HCT116 (cell line): ENCODE measurements around the gene MAMLD1. TPM values are rescaled to one million over a fixed set of nuclear protein-coding genes. Genes with fewer than 3 reads are reported as not detected.

Experiments
- ATAC-seq: fragments of 200-7000 bp; cut with Tn5 transposase; 2 replicates; pipeline ENCODE4 v1.9.1; 2020; ENCODE audit warnings: mild to moderate bottlenecking, moderate library complexity
- BruUV-seq: library from RNA; stranded (reverse); fragments of 400-500 nt; replicated peaks from 2 replicates; lab custom pipeline; 2021; lab: Mats Ljungman, UMichigan
- CTCF ChIA-PET: fragments of 300-600 bp; sonication (Branson Sonifier 250); formaldehyde crosslinking; loops from one replicate; lab custom pipeline; 2021; ENCODE audit warnings: antibody characterized with exemption; lab: Charles Lee
- POLR2A ChIA-PET: fragments of 300-600, 350-600 bp; sonication (Branson Sonifier 250); formaldehyde crosslinking; loops from one replicate; lab custom pipeline; 2021; ENCODE audit warnings: antibody characterized with exemption; lab: Charles Lee
- RAD21 ChIA-PET, 2 experiments: fragments of 300-600 bp; sonication (Branson Sonifier 250); formaldehyde crosslinking; loops; one replicate each; lab custom pipeline; 2023; ENCODE audit warnings: low total read pairs in 2 of 2; ENCODE audit not compliant: uncharacterized antibody in 2 of 2, unreplicated experiment in 2 of 2, low non-redundant PET in 1 of 2; lab: Charles Lee
- DNase-seq: peaks from one replicate; pipeline ENCODE4 v3.0.0-alpha.2; 2010; ENCODE audit warnings: low read depth, low spot score
- H2AFZ ChIP-seq: fragments of 200-600 bp; shearing (Covaris generic), sonication (generic); 2 replicates; pipeline ENCODE4 v1.6.1; 2017; ENCODE audit warnings: low read depth, mixed run types, mixed read lengths, antibody characterized with exemption, low read length; ENCODE audit not compliant: poor library complexity, severe bottlenecking
- H3K27ac ChIP-seq: 2 replicates; pipeline ENCODE4 v1.5.1; 2012; ENCODE audit warnings: low read depth, low read length
- H3K27me3 ChIP-seq: fragments of 200-600 bp; sonication (generic); 2 replicates; pipeline ENCODE4 v1.6.1; 2016; ENCODE audit warnings: mixed run types, low read length, mixed read lengths; ENCODE audit not compliant: insufficient read depth
- H3K36me3 ChIP-seq, 2 experiments: fragments of 200-500 bp in 1 of 2; fragments of 200-600 bp in 1 of 2; sonication (Bioruptor generic) in 1 of 2; sonication (generic) in 1 of 2; 2 replicates each; pipeline versions ENCODE4 v1.5.1 to v1.6.1; 2014 to 2016; ENCODE audit warnings: low read length in 2 of 2, inconsistent platforms in 1 of 2, mixed read lengths in 1 of 2, mixed run types in 1 of 2; ENCODE audit not compliant: insufficient read depth in 2 of 2, control insufficient read depth in 1 of 2
- H3K4me1 ChIP-seq, 2 experiments: fragments of 200-600 bp in 1 of 2; sonication (generic) in 1 of 2; 2 replicates each; pipeline versions ENCODE4 v1.5.1 to v1.6.1; 2012 to 2017; ENCODE audit warnings: low read length in 2 of 2, inconsistent platforms in 1 of 2, mild to moderate bottlenecking in 1 of 2, mixed read lengths in 1 of 2, mixed run types in 1 of 2, moderate library complexity in 1 of 2; ENCODE audit not compliant: insufficient read depth in 2 of 2, control insufficient read depth in 1 of 2
- H3K4me2 ChIP-seq: fragments of 200-600 bp; sonication (generic); 2 replicates; pipeline ENCODE4 v1.6.1; 2017; ENCODE audit warnings: mixed run types, low read length, mixed read lengths
- H3K4me3 ChIP-seq, 2 experiments: fragments of 200-600 bp in 1 of 2; sonication (generic) in 1 of 2; replicated peaks in 1 of 2; 2 replicates each; pipeline ENCODE4 v1.5.1; 2011 to 2016; ENCODE audit warnings: low read length in 2 of 2, control low read depth in 1 of 2, low read depth in 1 of 2, mild to moderate bottlenecking in 1 of 2, mixed read lengths in 1 of 2, mixed run types in 1 of 2
- H3K79me2 ChIP-seq: fragments of 200-600 bp; sonication (generic); 2 replicates; pipeline ENCODE4 v1.6.1; 2017; ENCODE audit warnings: mild to moderate bottlenecking, mixed run types, low read length, moderate library complexity, mixed read lengths; ENCODE audit not compliant: insufficient read depth
- H3K9ac ChIP-seq: fragments of 200-600 bp; sonication (generic); 2 replicates; pipeline ENCODE4 v1.6.1; 2016; ENCODE audit warnings: low read length, mixed read lengths
- H3K9me2 ChIP-seq: fragments of 200-600 bp; sonication (generic), shearing (Covaris generic); 2 replicates; pipeline ENCODE4 v1.6.1; 2017; ENCODE audit warnings: mixed run types, mild to moderate bottlenecking, moderate library complexity; ENCODE audit not compliant: insufficient read depth
- H3K9me3 ChIP-seq, 2 experiments: fragments of 200-500 bp in 1 of 2; fragments of 200-600 bp in 1 of 2; sonication (Bioruptor generic) in 1 of 2; sonication (generic) in 1 of 2; 2 replicates each; pipeline ENCODE4 v1.6.1; 2014 to 2017; ENCODE audit warnings: low read length in 2 of 2, mixed read lengths in 2 of 2, inconsistent platforms in 1 of 2, low read depth in 1 of 2, mild to moderate bottlenecking in 1 of 2, mixed run types in 1 of 2, moderate library complexity in 1 of 2; ENCODE audit not compliant: control insufficient read depth in 1 of 2, insufficient read depth in 1 of 2
- H4K20me1 ChIP-seq: fragments of 200-600 bp; sonication (generic), shearing (Covaris generic); 2 replicates; pipeline ENCODE4 v1.6.1; 2017; ENCODE audit warnings: mixed run types, mild to moderate bottlenecking, moderate library complexity; ENCODE audit not compliant: insufficient read depth
- CBX3 ChIP-seq: IDR thresholded peaks from 2 replicates; pipeline ENCODE4 v1.6.1; 2012; ENCODE audit warnings: low read depth
- CEBPB ChIP-seq: IDR thresholded peaks from 2 replicates; pipeline ENCODE4 v1.6.1; 2012; ENCODE audit warnings: low read depth
- EGR1 ChIP-seq: IDR thresholded peaks from 2 replicates; pipeline ENCODE4 v1.6.1; 2012; ENCODE audit warnings: low read depth
- ELF1 ChIP-seq: IDR thresholded peaks from 2 replicates; pipeline ENCODE4 v1.6.1; 2012; ENCODE audit warnings: low read depth, borderline replicate concordance
- EZH2 ChIP-seq: fragments of 200-600 bp; sonication (generic); IDR thresholded peaks from 2 replicates; pipeline ENCODE4 v1.6.1; 2017; ENCODE audit warnings: antibody characterized with exemption, mixed run types
- EZH2phosphoT487 ChIP-seq: fragments of 200-600 bp; IDR thresholded peaks from 2 replicates; pipeline ENCODE4 v1.6.1; 2018; ENCODE audit warnings: antibody characterized with exemption, borderline replicate concordance
- JUND ChIP-seq: IDR thresholded peaks from 2 replicates; pipeline ENCODE4 v1.6.1; 2012
- POLR2A ChIP-seq: IDR thresholded peaks from 2 replicates; pipeline ENCODE4 v1.7.0; 2011; ENCODE audit warnings: borderline replicate concordance; ENCODE audit not compliant: insufficient read depth, insufficient read length; ENCODE audit errors: extremely low read depth
- RAD21 ChIP-seq: IDR thresholded peaks from 2 replicates; pipeline ENCODE4 v1.6.1; 2012; ENCODE audit warnings: low read depth, mild to moderate bottlenecking
- SP1 ChIP-seq: IDR thresholded peaks from 2 replicates; pipeline ENCODE4 v1.6.1; 2012; ENCODE audit warnings: low read depth
- SRF ChIP-seq: IDR thresholded peaks from 2 replicates; pipeline ENCODE4 v1.6.1; 2012; ENCODE audit warnings: low read depth
- TCF7L2 ChIP-seq: IDR thresholded peaks from 2 replicates; pipeline ENCODE4 v1.7.0; 2011; ENCODE audit warnings: borderline replicate concordance, inconsistent platforms; ENCODE audit not compliant: insufficient read depth, insufficient read length; ENCODE audit errors: extremely low read depth
- YY1 ChIP-seq: IDR thresholded peaks from 2 replicates; pipeline ENCODE4 v1.6.1; 2011; ENCODE audit warnings: low read length, low read depth, moderate library complexity, mild to moderate bottlenecking; ENCODE audit not compliant: insufficient replicate concordance; ENCODE audit errors: extremely low read depth
- ZFX ChIP-seq: fragments of 450-650 bp; IDR thresholded peaks from 2 replicates; pipeline ENCODE4 v1.6.1; 2017
- ZNF274 ChIP-seq: fragments of 200-500 bp; sonication (Bioruptor generic); IDR thresholded peaks from 2 replicates; pipeline ENCODE4 v1.6.1; 2014; ENCODE audit warnings: mild to moderate bottlenecking, low read depth, low read length, inconsistent platforms
- intact Hi-C: fragments of 100-400 bp; cut with micrococcal nuclease; formaldehyde crosslinking; loops from 2 replicates; pipeline ENCODE4 v1.10.0; 2022
- total RNA-seq: library from RNA; stranded (reverse); gene quantifications from one replicate; pipeline ENCODE4 v1.2.1, GENCODE V29; 2021; ENCODE audit not compliant: unreplicated experiment
- TF ChIP-seq, protein P1 (sequence below), 3 experiments: fragments of 200-600 bp in 1 of 3; sonication (generic) in 1 of 3; IDR thresholded peaks in 2 of 3; conservative IDR thresholded peaks in 1 of 3; 2 replicates each; pipeline ENCODE4 v1.5.1; 2012 to 2017; ENCODE audit warnings: low read depth in 2 of 3, low read length in 2 of 3, antibody characterized with exemption in 1 of 3, borderline replicate concordance in 1 of 3, control low read depth in 1 of 3, mild to moderate bottlenecking in 1 of 3, mixed read lengths in 1 of 3, mixed run types in 1 of 3, moderate library complexity in 1 of 3; ENCODE audit not compliant: insufficient read depth in 1 of 3
- TF ChIP-seq, protein P2 (sequence below): IDR thresholded peaks from 2 replicates; pipeline ENCODE4 v1.6.1; 2011; ENCODE audit warnings: mild to moderate bottlenecking, low read length, moderate library complexity; ENCODE audit not compliant: insufficient replicate concordance; ENCODE audit errors: extremely low read depth
- TF ChIP-seq, protein P3 (sequence below): IDR thresholded peaks from 2 replicates; pipeline ENCODE4 v1.6.1; 2012
- TF ChIP-seq, protein P4 (sequence below): IDR thresholded peaks from 2 replicates; pipeline ENCODE4 v1.6.1; 2012; ENCODE audit warnings: low read depth

MAMLD1 gene
- total RNA-seq, 1 experiment from 2014 or later, result 3.6 TPM

DNA sequence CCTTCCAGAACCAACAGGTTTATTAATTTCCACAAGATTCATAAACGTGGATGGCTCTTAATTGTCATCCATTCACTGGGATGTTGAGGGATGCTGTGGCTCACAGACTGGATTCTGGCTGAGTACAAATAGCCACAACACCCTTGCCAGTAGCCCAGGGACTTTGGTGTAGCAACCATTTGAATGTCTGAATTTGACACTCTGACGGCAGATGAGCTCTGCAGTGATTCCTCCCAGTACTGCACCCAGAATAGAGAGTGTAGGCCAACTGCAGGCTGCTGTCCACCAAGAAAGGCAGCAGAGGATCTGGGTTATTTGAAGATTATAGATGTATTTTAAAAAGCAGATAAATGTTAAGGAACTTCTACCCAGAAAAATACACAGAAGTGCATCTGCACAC, 15.6 kb upstream of the MAMLD1 start:
- no peaks in the 10 kb centered on the region for H3K27me3 ChIP-seq
- no peak for ATAC-seq
- BruUV-seq, result no TSS peak

More for the DNA sequence above, 15.6 kb upstream of the MAMLD1 start:
- ChIA-PET CTCF (no interaction called here), POLR2A (no interaction called here), RAD21 (no interaction called here)
- no peak for TF ChIP-seq JUND
- TF ChIP-seq RAD21, result no peak
- TF ChIP-seq ELF1, result no peak
- TF ChIP-seq SRF, result no peak
- no peak for TF ChIP-seq ZNF274
- no peak for TF ChIP-seq CBX3
- TF ChIP-seq TCF7L2, result no peak
- TF ChIP-seq EZH2phosphoT487, result no peak
- TF ChIP-seq CEBPB, result no peak
- TF ChIP-seq POLR2A, result no peak
- TF ChIP-seq, protein P1, sequence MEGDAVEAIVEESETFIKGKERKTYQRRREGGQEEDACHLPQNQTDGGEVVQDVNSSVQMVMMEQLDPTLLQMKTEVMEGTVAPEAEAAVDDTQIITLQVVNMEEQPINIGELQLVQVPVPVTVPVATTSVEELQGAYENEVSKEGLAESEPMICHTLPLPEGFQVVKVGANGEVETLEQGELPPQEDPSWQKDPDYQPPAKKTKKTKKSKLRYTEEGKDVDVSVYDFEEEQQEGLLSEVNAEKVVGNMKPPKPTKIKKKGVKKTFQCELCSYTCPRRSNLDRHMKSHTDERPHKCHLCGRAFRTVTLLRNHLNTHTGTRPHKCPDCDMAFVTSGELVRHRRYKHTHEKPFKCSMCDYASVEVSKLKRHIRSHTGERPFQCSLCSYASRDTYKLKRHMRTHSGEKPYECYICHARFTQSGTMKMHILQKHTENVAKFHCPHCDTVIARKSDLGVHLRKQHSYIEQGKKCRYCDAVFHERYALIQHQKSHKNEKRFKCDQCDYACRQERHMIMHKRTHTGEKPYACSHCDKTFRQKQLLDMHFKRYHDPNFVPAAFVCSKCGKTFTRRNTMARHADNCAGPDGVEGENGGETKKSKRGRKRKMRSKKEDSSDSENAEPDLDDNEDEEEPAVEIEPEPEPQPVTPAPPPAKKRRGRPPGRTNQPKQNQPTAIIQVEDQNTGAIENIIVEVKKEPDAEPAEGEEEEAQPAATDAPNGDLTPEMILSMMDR (IDR thresholded peaks at IDR 0.05 in 2 of 3, conservative IDR thresholded peaks at IDR 0.05 in 1 of 3; ENCODE audit: borderline replicate concordance in 1 of 3, insufficient read depth in 1 of 3, low read depth in 2 of 3, low read length in 2 of 3), result no peak
- TF ChIP-seq, protein P2, sequence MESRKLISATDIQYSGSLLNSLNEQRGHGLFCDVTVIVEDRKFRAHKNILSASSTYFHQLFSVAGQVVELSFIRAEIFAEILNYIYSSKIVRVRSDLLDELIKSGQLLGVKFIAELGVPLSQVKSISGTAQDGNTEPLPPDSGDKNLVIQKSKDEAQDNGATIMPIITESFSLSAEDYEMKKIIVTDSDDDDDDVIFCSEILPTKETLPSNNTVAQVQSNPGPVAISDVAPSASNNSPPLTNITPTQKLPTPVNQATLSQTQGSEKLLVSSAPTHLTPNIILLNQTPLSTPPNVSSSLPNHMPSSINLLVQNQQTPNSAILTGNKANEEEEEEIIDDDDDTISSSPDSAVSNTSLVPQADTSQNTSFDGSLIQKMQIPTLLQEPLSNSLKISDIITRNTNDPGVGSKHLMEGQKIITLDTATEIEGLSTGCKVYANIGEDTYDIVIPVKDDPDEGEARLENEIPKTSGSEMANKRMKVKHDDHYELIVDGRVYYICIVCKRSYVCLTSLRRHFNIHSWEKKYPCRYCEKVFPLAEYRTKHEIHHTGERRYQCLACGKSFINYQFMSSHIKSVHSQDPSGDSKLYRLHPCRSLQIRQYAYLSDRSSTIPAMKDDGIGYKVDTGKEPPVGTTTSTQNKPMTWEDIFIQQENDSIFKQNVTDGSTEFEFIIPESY, result no peak
- TF ChIP-seq YY1, result no peak
- TF ChIP-seq, protein P3, sequence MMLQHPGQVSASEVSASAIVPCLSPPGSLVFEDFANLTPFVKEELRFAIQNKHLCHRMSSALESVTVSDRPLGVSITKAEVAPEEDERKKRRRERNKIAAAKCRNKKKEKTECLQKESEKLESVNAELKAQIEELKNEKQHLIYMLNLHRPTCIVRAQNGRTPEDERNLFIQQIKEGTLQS, result no peak
- no peak for TF ChIP-seq SP1
- TF ChIP-seq EGR1, result no peak
- TF ChIP-seq, protein P4, sequence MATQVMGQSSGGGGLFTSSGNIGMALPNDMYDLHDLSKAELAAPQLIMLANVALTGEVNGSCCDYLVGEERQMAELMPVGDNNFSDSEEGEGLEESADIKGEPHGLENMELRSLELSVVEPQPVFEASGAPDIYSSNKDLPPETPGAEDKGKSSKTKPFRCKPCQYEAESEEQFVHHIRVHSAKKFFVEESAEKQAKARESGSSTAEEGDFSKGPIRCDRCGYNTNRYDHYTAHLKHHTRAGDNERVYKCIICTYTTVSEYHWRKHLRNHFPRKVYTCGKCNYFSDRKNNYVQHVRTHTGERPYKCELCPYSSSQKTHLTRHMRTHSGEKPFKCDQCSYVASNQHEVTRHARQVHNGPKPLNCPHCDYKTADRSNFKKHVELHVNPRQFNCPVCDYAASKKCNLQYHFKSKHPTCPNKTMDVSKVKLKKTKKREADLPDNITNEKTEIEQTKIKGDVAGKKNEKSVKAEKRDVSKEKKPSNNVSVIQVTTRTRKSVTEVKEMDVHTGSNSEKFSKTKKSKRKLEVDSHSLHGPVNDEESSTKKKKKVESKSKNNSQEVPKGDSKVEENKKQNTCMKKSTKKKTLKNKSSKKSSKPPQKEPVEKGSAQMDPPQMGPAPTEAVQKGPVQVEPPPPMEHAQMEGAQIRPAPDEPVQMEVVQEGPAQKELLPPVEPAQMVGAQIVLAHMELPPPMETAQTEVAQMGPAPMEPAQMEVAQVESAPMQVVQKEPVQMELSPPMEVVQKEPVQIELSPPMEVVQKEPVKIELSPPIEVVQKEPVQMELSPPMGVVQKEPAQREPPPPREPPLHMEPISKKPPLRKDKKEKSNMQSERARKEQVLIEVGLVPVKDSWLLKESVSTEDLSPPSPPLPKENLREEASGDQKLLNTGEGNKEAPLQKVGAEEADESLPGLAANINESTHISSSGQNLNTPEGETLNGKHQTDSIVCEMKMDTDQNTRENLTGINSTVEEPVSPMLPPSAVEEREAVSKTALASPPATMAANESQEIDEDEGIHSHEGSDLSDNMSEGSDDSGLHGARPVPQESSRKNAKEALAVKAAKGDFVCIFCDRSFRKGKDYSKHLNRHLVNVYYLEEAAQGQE, result no peak
- no peak for TF ChIP-seq EZH2
- TF ChIP-seq ZFX, result no peak
- Histone ChIP-seq H3K4me1 (no peaks in the 10 kb centered on the region), H3K9me3 (no peaks in the 10 kb centered on the region), H3K9ac (no peak overlapping the region), H3K4me2 (no peak overlapping the region), H3K4me3 (no peak overlapping the region), H3K79me2 (no peaks in the 10 kb centered on the region), H3K36me3 (no peaks in the 10 kb centered on the region), H4K20me1 (no peaks in the 10 kb centered on the region), H2AFZ (no peak overlapping the region), H3K27ac (no peak overlapping the region), H3K9me2 (no peaks in the 10 kb centered on the region)
- no peak for DNase-seq
- intact Hi-C loops, result no loop called here
